Fibroblast of lung (primary cell): Measurements from ENCODE around the gene SMIM7. TPM values are rescaled to one million over a fixed set of nuclear protein-coding genes. Genes with fewer than 3 reads are reported as not detected.
"Not testable (repeated sequence)": the region's sequence is repeated elsewhere in the genome, so short reads cannot be mapped to it uniquely, and the experiment has no call there.

Experiments used
- DNase-seq, 2 donors: peaks; one replicate each; pipeline versions ENCODE4 v3.0.0 to v3.0.0-alpha.2; 2010; ENCODE audit warnings: low read depth in 2 of 2
- H2AFZ ChIP-seq: 2 replicates; pipeline ENCODE4 v1.5.1; 2012; ENCODE audit warnings: low read length, control low read depth, inconsistent platforms
- H3K27ac ChIP-seq: 2 replicates; pipeline ENCODE4 v1.5.1; 2011; ENCODE audit warnings: low read length, control low read depth; ENCODE audit not compliant: insufficient read depth
- H3K27me3 ChIP-seq: 2 replicates; pipeline ENCODE4 v1.5.1; 2011; ENCODE audit warnings: mild to moderate bottlenecking, low read length; ENCODE audit not compliant: control insufficient read depth, insufficient read depth
- H3K36me3 ChIP-seq: 2 replicates; pipeline ENCODE4 v1.5.1; 2011; ENCODE audit warnings: low read length; ENCODE audit not compliant: control insufficient read depth, insufficient read depth
- H3K4me1 ChIP-seq: 2 replicates; pipeline ENCODE4 v1.5.1; 2011; ENCODE audit warnings: low read length; ENCODE audit not compliant: control insufficient read depth, insufficient read depth; ENCODE audit errors: extremely low read depth
- H3K4me2 ChIP-seq: 2 replicates; pipeline ENCODE4 v1.5.1; 2011; ENCODE audit warnings: low read length, control low read depth; ENCODE audit not compliant: insufficient read depth; ENCODE audit errors: extremely low read depth
- H3K4me3 ChIP-seq, 4 experiments: fragments of 200-600 bp in 1 of 4; sonication (generic) in 1 of 4; replicated peaks in 1 of 4; 2 replicates each; pipeline ENCODE4 v1.5.1; 2011 to 2016; ENCODE audit warnings: low read length in 4 of 4, low read depth in 3 of 4, mild to moderate bottlenecking in 3 of 4, control low read depth in 2 of 4, inconsistent platforms in 1 of 4, mixed read lengths in 1 of 4; ENCODE audit not compliant: insufficient read depth in 1 of 4; ENCODE audit errors: control extremely low read depth in 1 of 4
- H3K79me2 ChIP-seq: 2 replicates; pipeline ENCODE4 v1.5.1; 2012; ENCODE audit warnings: mild to moderate bottlenecking, low read length, inconsistent platforms; ENCODE audit not compliant: control insufficient read depth, insufficient read depth
- H3K9ac ChIP-seq: 2 replicates; pipeline ENCODE4 v1.5.1; 2011; ENCODE audit warnings: mild to moderate bottlenecking, low read length, control low read depth; ENCODE audit not compliant: insufficient read depth
- H3K9me3 ChIP-seq: 2 replicates; pipeline ENCODE4 v1.5.1; 2012; ENCODE audit warnings: low read depth, low read length; ENCODE audit not compliant: control insufficient read depth, insufficient read depth
- H4K20me1 ChIP-seq: 2 replicates; pipeline ENCODE4 v1.5.1; 2011; ENCODE audit warnings: low read length; ENCODE audit not compliant: control insufficient read depth, insufficient read depth; ENCODE audit errors: extremely low read depth
- CTCF ChIP-seq, 2 donors: IDR thresholded peaks in 1 of 2; conservative IDR thresholded peaks in 1 of 2; 1 replicate in 1 of 2; 2 replicates in 1 of 2; pipeline ENCODE4 v1.5.1; 2011 to 2012; ENCODE audit warnings: low read length in 2 of 2, control low read depth in 1 of 2, inconsistent platforms in 1 of 2, low read depth in 1 of 2, mild to moderate bottlenecking in 1 of 2
- EZH2 ChIP-seq: IDR thresholded peaks from 2 replicates; pipeline ENCODE4 v1.5.1; 2012; ENCODE audit warnings: low read length, control low read depth, mild to moderate bottlenecking; ENCODE audit errors: missing control alignments
- polyA plus RNA-seq, 2 donors: library from polyadenylated mRNA; depleted of rRNA in 1 of 2; stranded (reverse) in 1 of 2; unstranded in 1 of 2; fragments of >200 nt; gene quantifications; 2 replicates each; pipeline ENCODE4 v1.2.1, GENCODE V29; 2011 to 2012; ENCODE audit warnings: missing spikeins in 1 of 2
- total RNA-seq: library from RNA; depleted of rRNA; stranded (reverse); fragments of >200 nt; gene quantifications from 2 replicates; pipeline ENCODE4 v1.2.1, GENCODE V29; 2014

The SMIM7 gene
- total and polyA plus RNA-seq, 2 donors (not counting 1 experiment from before 2014, with no cell fraction given), result 58.1 to 91.4 TPM

- H4K20me1 ChIP-seq, result no peaks in the 10 kb centered on the region
- H3K4me1 ChIP-seq, result no peaks in the 10 kb centered on the region
- no peak overlapping the region for H2AFZ ChIP-seq
- H3K36me3 ChIP-seq, result no peaks in the 10 kb centered on the region
- H3K4me3 ChIP-seq, result no peak overlapping the region
- H3K79me2 ChIP-seq, result no peaks in the 10 kb centered on the region
- H3K27ac ChIP-seq, result no peak overlapping the region
- H3K9me3 ChIP-seq, result no peaks in the 10 kb centered on the region
- no peak overlapping the region for H3K9ac ChIP-seq
- no peaks in the 10 kb centered on the region for H3K27me3 ChIP-seq
- DNase-seq, result no peak
- no peak overlapping the region for H3K4me2 ChIP-seq
- TF ChIP-seq EZH2 (no peak), CTCF (conservative IDR thresholded peaks at IDR 0.05 in 1 of 2, IDR thresholded peaks at IDR 0.05 in 1 of 2; ENCODE audit: low read depth in 1 of 2, low read length in 2 of 2) (no peak)
Measured at GRCh38 chr19:16673231-16673630, 13.3 kb upstream of the SMIM7 start.

DNA sequence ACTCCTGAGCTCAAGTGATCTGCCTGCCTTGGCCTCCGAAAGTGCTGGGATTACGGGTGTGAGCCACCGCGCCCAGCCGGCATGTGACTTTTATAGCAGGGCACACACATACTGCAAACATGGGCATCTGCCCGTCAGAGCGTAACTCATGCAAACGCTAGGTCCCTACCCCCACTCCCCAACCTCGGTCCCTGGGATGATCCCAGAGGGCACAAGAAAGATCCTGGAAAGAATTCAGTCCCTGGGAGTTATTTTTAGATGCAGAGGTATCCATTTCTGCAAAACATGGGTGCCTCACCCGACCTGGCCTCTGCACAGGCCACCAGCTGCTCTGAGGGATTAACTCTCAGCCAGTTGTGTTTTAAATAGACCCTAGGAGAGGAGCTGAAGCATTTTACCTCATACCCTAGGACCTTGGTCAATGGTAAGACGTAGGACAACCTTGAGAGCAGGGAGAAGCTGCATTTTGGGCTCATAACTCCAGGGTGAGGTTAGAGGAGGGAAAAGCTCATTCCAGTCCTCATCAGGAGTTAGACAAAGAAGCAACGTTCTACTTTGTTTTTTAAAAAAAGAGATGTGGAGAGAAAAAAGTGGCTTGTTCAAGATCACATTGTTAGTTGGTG, 11.8 kb upstream of the SMIM7 start:
- H2AFZ ChIP-seq, result no peak overlapping the region
- no peak for DNase-seq
- H3K27ac ChIP-seq, result no peak overlapping the region

DNA sequence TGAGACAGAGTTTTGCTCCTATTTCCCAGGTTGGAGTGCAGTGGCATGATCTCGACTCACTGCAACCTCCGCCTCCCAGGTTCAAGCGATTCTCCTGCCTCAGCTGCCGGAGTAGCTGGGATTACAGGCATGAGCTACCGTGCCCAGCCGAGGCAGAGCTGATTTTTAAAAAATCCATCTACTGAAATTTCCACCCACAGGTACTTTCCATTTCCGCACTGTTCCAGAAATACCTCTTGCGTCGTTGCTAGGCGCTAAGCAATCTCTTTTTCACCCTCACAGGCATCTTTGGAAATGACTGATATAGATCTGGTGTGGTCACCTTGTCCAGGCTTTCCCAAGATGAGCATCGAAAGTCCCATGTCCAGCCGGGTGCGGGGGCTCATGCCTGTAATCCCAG, 10.3 kb upstream of the SMIM7 start:
- DNase-seq, result no peak
- Histone ChIP-seq H3K4me1 (no peaks in the 10 kb centered on the region), H3K9me3 (no peaks in the 10 kb centered on the region), H3K27me3 (no peaks in the 10 kb centered on the region), H3K27ac (no peak overlapping the region), H3K4me3 (no peak overlapping the region), H3K4me2 (no peak overlapping the region), H4K20me1 (no peaks in the 10 kb centered on the region), H3K9ac (no peak overlapping the region), H3K79me2 (no peaks in the 10 kb centered on the region), H3K36me3 (no peaks in the 10 kb centered on the region), H2AFZ (no peak overlapping the region)
- TF ChIP-seq CTCF (conservative IDR thresholded peaks at IDR 0.05 in 1 of 2, IDR thresholded peaks at IDR 0.05 in 1 of 2; ENCODE audit: low read depth in 1 of 2, low read length in 2 of 2) (no peak), EZH2 (no peak)

More for the DNA sequence above, 11.8 kb upstream of the SMIM7 start:
- Histone ChIP-seq H3K9me3 (no peaks in the 10 kb centered on the region), H3K27me3 (no peaks in the 10 kb centered on the region), H3K4me1 (no peaks in the 10 kb centered on the region), H4K20me1 (no peaks in the 10 kb centered on the region), H3K36me3 (no peaks in the 10 kb centered on the region), H3K9ac (no peak overlapping the region), H3K4me3 (no peak overlapping the region), H3K4me2 (no peak overlapping the region), H3K79me2 (no peaks in the 10 kb centered on the region)
- TF ChIP-seq CTCF (conservative IDR thresholded peaks at IDR 0.05 in 1 of 2, IDR thresholded peaks at IDR 0.05 in 1 of 2; ENCODE audit: low read depth in 1 of 2, low read length in 2 of 2) (no peak), EZH2 (no peak)

- not testable (repeated sequence) for H3K79me2 ChIP-seq, H3K27me3 ChIP-seq, H3K4me1 ChIP-seq, H3K4me3 ChIP-seq, H3K9me3 ChIP-seq, H3K4me2 ChIP-seq, H4K20me1 ChIP-seq, H3K36me3 ChIP-seq, H3K9ac ChIP-seq, H3K27ac ChIP-seq, H2AFZ ChIP-seq, DNase-seq
Measured at GRCh38 chr19:16668702-16669101, 8.8 kb upstream of the SMIM7 start.
